Common myeloid progenitor, CD34-positive (primary cell): ENCODE results near the gene YWHAQ.
"Not testable (repeated sequence)": the region's sequence is repeated elsewhere in the genome, so short reads cannot be mapped to it uniquely, and the experiment has no call there.

Experiments used
- CTCF ChIA-PET: fragments of 350-600 bp; sonication (Branson Sonifier 250); formaldehyde crosslinking; loops from one replicate; lab custom pipeline; 2021; ENCODE audit warnings: antibody characterized with exemption; lab: Charles Lee
- POLR2A ChIA-PET: fragments of 350-600 bp; sonication (Branson Sonifier 250); formaldehyde crosslinking; loops from one replicate; lab custom pipeline; 2021; ENCODE audit warnings: antibody characterized with exemption; lab: Charles Lee
- DNase-seq, 3 donors: peaks; one replicate each; pipeline versions ENCODE4 v3.0.0 to v3.0.0-alpha.2; 2013
- H3K27ac ChIP-seq, 2 experiments: 1 replicate in 1 of 2; 2 replicates in 1 of 2; pipeline ENCODE4 v1.7.0; 2013; ENCODE audit warnings: inconsistent platforms in 2 of 2, low read length in 2 of 2, mild to moderate bottlenecking in 2 of 2, low read depth in 1 of 2, moderate library complexity in 1 of 2; ENCODE audit not compliant: severe bottlenecking in 2 of 2, insufficient read depth in 1 of 2, poor library complexity in 1 of 2
- H3K27me3 ChIP-seq, 5 experiments: replicated peaks in 2 of 5; 1 replicate in 3 of 5; 2 replicates in 2 of 5; pipeline versions ENCODE4 v1.6.1 to v1.7.0; 2013; ENCODE audit warnings: low read length in 4 of 5, mild to moderate bottlenecking in 2 of 5, moderate library complexity in 2 of 5, inconsistent platforms in 1 of 5; ENCODE audit not compliant: insufficient read depth in 5 of 5, control insufficient read depth in 4 of 5
- H3K36me3 ChIP-seq, 4 experiments: 1 replicate in 2 of 4; 2 replicates in 2 of 4; pipeline versions ENCODE4 v1.6.1 to v1.7.0; 2013; ENCODE audit warnings: low read length in 3 of 4, control low read depth in 1 of 4, mild to moderate bottlenecking in 1 of 4; ENCODE audit not compliant: control insufficient read depth in 4 of 4, insufficient read depth in 4 of 4
- H3K4me1 ChIP-seq, 4 experiments: 1 replicate in 3 of 4; 2 replicates in 1 of 4; pipeline versions ENCODE4 v1.6.1 to v1.7.1; 2013; ENCODE audit warnings: low read length in 3 of 4, mild to moderate bottlenecking in 3 of 4, control low read depth in 1 of 4, inconsistent platforms in 1 of 4, moderate library complexity in 1 of 4; ENCODE audit not compliant: control insufficient read depth in 4 of 4, insufficient read depth in 4 of 4; ENCODE audit errors: control extremely low read depth in 1 of 4
- H3K4me3 ChIP-seq, 7 experiments: 1 replicate in 4 of 7; 2 replicates in 3 of 7; pipeline versions ENCODE4 v1.5.1 to v1.7.0; 2013; ENCODE audit warnings: mild to moderate bottlenecking in 7 of 7, low read length in 6 of 7, moderate library complexity in 6 of 7, inconsistent platforms in 2 of 7, low read depth in 2 of 7, control low read depth in 1 of 7; ENCODE audit not compliant: insufficient read depth in 4 of 7, control insufficient read depth in 1 of 7; ENCODE audit errors: extremely low read depth in 1 of 7
- H3K9me3 ChIP-seq, 5 experiments: 1 replicate in 4 of 5; 2 replicates in 1 of 5; pipeline versions ENCODE4 v1.6.1 to v1.7.1; 2013; ENCODE audit warnings: low read length in 4 of 5, mild to moderate bottlenecking in 2 of 5, inconsistent platforms in 1 of 5, low read depth in 1 of 5, moderate library complexity in 1 of 5; ENCODE audit not compliant: control insufficient read depth in 4 of 5, insufficient read depth in 2 of 5; ENCODE audit errors: control extremely low read depth in 1 of 5
- WGBS: methylation state at CpG from one replicate; pipeline ENCODE4 v1.1.5; 2013; ENCODE audit not compliant: insufficient coverage; 5-methylcytosine and 5-hydroxymethylcytosine counted together

The YWHAQ gene

DNA sequence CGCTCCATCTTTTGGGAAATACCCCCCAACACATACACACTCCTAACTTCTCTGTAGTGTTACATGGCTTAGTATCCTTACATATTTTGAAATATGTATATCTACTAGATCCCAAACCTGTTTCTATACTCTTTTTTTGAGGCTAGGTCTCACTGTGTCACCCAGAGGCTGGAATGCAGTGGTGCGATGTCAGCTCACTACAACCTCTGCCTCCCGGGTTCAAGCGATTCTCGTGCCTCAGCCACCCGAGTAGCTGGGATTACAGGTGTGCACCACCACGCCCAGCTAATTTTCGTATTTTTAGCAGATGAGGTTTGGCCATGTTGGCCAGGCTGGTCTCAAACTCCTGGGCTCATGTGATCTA lies 19.3 kb downstream of the YWHAQ start:
- H3K4me3 ChIP-seq, H3K9me3 ChIP-seq, POLR2A ChIA-PET, H3K27ac ChIP-seq, DNase-seq, CTCF ChIA-PET, H3K27me3 ChIP-seq: not testable (repeated sequence)
- Histone ChIP-seq H3K4me1 (peaks cover 6 to 43% (median 24%) of the 10 kb centered on the region in 4 experiments), H3K36me3 (peaks cover 3 to 12% (median 8%) of the 10 kb centered on the region in 4 experiments)
- 97% methylated on average over 7 of the region's 8 CpGs for WGBS

DNA sequence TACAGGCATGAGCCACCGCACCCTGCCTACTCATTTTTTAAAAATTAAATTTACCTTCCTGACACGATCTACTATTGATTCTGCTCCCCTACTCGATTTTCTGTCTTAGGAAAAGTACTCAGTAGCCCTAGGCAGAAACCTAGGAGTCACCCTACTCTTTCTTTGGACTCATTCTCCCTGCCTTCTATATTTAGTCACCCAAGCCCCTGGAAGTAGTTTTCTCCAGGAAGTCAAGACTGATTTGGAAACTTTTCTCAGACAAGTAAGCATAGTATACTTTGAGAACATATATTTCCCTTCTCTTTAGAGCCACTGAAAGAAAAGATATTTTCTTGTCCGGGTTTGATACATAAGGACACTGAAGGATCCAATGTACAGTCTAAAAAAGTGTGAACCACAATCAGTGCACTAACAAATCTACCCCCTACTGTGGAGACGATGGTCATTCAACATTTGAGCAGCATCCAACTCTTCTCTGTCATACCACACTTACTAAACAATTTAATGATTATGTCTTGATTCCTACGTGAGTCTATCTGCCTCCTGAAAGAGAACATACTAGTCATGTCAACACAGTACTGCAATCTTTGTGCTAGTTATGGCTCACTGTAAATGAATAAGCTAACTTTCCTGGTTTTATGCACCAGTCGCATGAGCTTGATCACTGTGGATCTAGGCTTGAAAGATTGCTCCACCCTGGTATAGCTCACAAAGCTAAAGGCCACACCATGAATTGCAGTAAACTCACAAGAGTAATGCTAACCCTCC lies 19.8 kb downstream of the YWHAQ start:
- peaks cover 6 to 42% (median 24%) of the 10 kb centered on the region in 4 experiments for H3K4me1 ChIP-seq
- H3K27me3 ChIP-seq: no peaks in the 10 kb centered on the region
- CTCF ChIA-PET: no interaction called here
- peaks cover 3 to 11% (median 8%) of the 10 kb centered on the region in 4 experiments for H3K36me3 ChIP-seq
- no peak for DNase-seq
- no peaks in the 10 kb centered on the region for H3K9me3 ChIP-seq
- no peak overlapping the region for H3K4me3 ChIP-seq
- POLR2A ChIA-PET: no interaction called here
- 98% methylated on average over 7 of the region's 7 CpGs for WGBS
- no peak overlapping the region for H3K27ac ChIP-seq

DNA sequence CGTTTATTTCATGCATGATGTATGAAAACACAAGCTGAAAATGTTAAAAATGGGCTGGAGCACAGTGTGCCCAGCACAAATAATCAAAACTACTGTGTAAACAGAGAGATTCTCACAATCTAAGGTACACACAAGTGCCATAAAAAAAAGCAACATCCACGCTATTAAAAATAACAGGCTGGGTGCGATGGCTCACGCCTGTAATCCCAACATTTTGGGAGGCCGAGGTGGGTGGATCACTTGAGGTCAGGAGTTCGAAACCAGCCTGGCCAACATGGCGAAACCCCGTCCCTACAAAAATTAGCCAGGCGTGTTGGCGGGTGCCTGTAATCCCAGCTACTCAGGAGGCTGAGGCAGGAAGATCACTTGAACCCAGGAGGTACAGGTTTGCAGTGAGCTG lies 22.3 kb downstream of the YWHAQ start:
- not testable (repeated sequence) for DNase-seq, H3K27me3 ChIP-seq, H3K9me3 ChIP-seq
- POLR2A ChIA-PET: interaction anchor here (0.6 to 1.6 kb wide), 3 partner anchors 9 to 197 kb away, joined by 3 to 9 read pairs (median 3); partner anchors contain the start of gene YWHAQ
- CTCF ChIA-PET: interaction anchor here (1.8 kb wide), 2 partner anchors 9 to 11 kb away, joined by 7 to 9 read pairs; no protein-coding TSS in a partner anchor
- Histone ChIP-seq H3K27ac (peak overlapping the region in 1 of 2 experiments; percentile 79), H3K4me1 (peaks cover 6 to 30% (median 18%) of the 10 kb centered on the region in 4 experiments), H3K36me3 (peaks cover 5 to 10% (median 7%) of the 10 kb centered on the region in 4 experiments), H3K4me3 (peak overlapping the region in 6 of 7 experiments; percentile 32 to 75 (median 58))
- 97% methylated on average over 9 of the region's 10 CpGs for WGBS

DNA sequence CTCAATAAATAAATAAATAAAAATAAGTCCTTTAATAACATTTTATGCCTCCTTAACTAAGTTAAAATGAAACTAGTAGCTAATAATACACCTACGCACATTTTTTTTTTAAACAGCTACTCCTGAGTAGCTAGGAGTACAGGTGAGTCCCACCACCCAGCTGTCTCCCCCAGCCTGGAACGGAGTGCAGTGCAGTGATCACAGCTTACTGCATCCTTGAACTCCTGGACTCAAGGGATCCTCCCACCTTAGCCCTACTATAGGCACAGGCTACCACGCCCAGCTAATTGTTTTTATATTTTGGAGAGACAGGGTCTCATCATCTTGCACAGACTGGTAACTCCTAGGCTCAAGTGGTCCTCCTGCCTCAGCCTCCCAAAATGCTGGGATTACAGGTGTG lies 28.4 kb downstream of the YWHAQ start:
- DNase-seq: no peak
- 100% methylated on average over 2 of the region's 3 CpGs for WGBS
- CTCF ChIA-PET: interaction anchor here (1.4 kb wide), 1 partner anchor 28 kb away, joined by 4 read pairs; no protein-coding TSS in a partner anchor
- POLR2A ChIA-PET: no interaction called here
- H3K4me3 ChIP-seq: no peak overlapping the region
- H3K4me1 ChIP-seq: peaks cover 0 to 4% (median 1%) of the 10 kb centered on the region in 4 experiments
- H3K36me3 ChIP-seq: peaks cover 30 to 46% (median 36%) of the 10 kb centered on the region in 4 experiments
- peaks cover 13 to 33% (median 17%) of the 10 kb centered on the region in 5 experiments for H3K9me3 ChIP-seq
- no peak overlapping the region for H3K27ac ChIP-seq
- no peaks in the 10 kb centered on the region for H3K27me3 ChIP-seq

DNA sequence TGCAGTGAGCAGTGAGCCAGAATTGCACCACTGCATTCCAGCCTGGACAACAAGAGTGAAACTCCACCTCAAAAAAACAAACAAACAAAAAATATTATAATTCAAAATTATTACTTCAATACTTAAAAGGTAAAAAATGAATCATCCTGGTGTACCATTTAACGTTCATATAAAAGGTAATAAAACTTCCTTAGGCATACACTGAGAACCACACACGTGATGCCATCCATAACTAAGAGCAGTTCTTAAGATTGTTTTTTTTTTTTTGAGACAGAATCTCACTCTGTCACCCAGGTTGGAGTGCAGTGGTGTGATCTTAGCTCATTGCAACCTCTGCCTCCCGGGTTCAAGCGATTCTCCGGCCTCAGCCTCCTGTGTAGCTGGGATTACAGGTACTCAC lies 29.4 kb downstream of the YWHAQ start:
- ChIA-PET POLR2A (no interaction called here), CTCF (interaction anchor here (0.9 to 1.4 kb wide), 2 partner anchors 13 to 27 kb away, joined by 3 to 4 read pairs; no protein-coding TSS in a partner anchor)
- WGBS: 97% methylated on average over 3 of the region's 5 CpGs
- peaks cover 30 to 46% (median 36%) of the 10 kb centered on the region in 4 experiments for H3K36me3 ChIP-seq
- H3K4me3 ChIP-seq: no peak overlapping the region
- H3K4me1 ChIP-seq: peaks cover 0 to 2% (median under 1%) of the 10 kb centered on the region in 4 experiments
- no peak for DNase-seq
- peaks cover 13 to 33% (median 17%) of the 10 kb centered on the region in 5 experiments for H3K9me3 ChIP-seq
- no peak overlapping the region for H3K27ac ChIP-seq
- H3K27me3 ChIP-seq: no peaks in the 10 kb centered on the region

DNA sequence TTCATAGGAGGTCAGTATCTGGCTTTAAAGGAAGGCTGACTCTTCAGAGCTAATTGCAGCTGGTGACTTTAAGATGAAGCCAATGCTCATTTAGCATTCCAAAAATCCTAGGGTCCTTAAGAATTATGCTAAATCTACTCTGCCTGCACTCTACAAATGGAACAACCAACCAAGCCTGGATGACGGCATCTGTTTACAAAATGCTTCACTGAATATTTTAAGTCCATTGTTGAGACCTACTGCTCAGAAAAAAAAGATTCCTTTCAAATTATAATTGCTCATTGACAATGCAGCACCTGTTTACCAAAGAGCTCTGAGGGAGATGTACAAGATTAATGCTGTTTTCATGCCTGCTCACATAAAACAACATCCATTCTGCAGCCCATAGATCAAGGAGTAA lies 31.4 kb downstream of the YWHAQ start:
- POLR2A ChIA-PET: interaction anchor here (0.9 kb wide), 1 partner anchor 13 kb away, joined by 3 read pairs; no protein-coding TSS in a partner anchor
- Histone ChIP-seq H3K4me1 (peaks cover 0 to 2% (median under 1%) of the 10 kb centered on the region in 4 experiments), H3K4me3 (peak overlapping the region in 1 of 7 experiments; percentile 13), H3K36me3 (peaks cover 25 to 49% (median 36%) of the 10 kb centered on the region in 4 experiments), H3K27ac (no peak overlapping the region), H3K9me3 (peaks cover 13 to 33% (median 17%) of the 10 kb centered on the region in 5 experiments), H3K27me3 (no peaks in the 10 kb centered on the region)
- peak in 1 of 3 donors; percentile 12 for DNase-seq
- no CpG with 5 or more reads among the region's 1 CpG for WGBS
- CTCF ChIA-PET: interaction anchor here (0.6 to 1.6 kb wide), 3 partner anchors 9 to 46 kb away, joined by 3 to 7 read pairs (median 4); no protein-coding TSS in a partner anchor
